ENCODE results near the gene SUPT4H1. TPM values are rescaled to one million over a fixed set of nuclear protein-coding genes. Genes with fewer than 3 reads are reported as not detected.
"Not testable (repeated sequence)": the region's sequence is repeated elsewhere in the genome, so short reads cannot be mapped to it uniquely, and the experiment has no call there.

The SUPT4H1 gene
- 100 to 1,000 TPM; 117 to 147 TPM for total RNA-seq

GRCh38 chr17:58351831-58352595 lies at the start of gene SUPT4H1:
Gene SUPT4H1 (minus strand): TSS chr17:58352201. CDS start chr17:58352135, 66 bp downstream.
- Mint-ChIP-seq H3K9me3 (no peaks in the 10 kb centered on the region), H3K27ac (peak within 1 kb of the TSS; percentile 96), H3K27me3 (no peaks in the 10 kb centered on the region), H3K36me3 (ENCODE audit: low read depth) (peaks cover 61% of the 10 kb centered on the region), H3K4me1 (peaks cover 28% of the 10 kb centered on the region), H3K4me3 (peak within 1 kb of the TSS; percentile 98)
- peak; percentile 93 for ATAC-seq (replicated peaks)

DNA sequence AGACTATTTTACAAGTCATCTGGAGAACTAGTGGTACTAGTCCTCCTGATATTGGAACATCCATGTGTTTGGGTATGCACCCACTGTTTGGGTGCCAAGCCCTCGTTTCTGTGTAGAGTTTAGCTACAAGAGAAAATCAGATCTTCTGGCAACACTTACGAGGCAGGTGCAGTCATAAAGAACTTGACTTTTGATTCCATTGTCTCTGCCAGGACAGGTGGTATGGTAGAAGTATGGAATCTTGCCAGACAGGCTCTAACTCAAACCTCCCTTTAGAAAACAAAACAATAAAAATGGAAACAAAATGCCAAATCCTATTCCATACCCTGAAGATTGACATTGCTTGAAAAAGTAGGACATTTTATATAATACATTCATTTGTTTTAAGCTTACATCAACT lies 49.3 kb upstream of the SUPT4H1 start:
- Mint-ChIP-seq H3K9me3 (no peaks in the 10 kb centered on the region), H3K27me3 (no peaks in the 10 kb centered on the region), H3K4me3 (no peak overlapping the region), H3K36me3 (ENCODE audit: low read depth) (no peaks in the 10 kb centered on the region), H3K27ac (no peak overlapping the region), H3K4me1 (peaks cover 7% of the 10 kb centered on the region)
- ATAC-seq (replicated peaks): no peak

DNA sequence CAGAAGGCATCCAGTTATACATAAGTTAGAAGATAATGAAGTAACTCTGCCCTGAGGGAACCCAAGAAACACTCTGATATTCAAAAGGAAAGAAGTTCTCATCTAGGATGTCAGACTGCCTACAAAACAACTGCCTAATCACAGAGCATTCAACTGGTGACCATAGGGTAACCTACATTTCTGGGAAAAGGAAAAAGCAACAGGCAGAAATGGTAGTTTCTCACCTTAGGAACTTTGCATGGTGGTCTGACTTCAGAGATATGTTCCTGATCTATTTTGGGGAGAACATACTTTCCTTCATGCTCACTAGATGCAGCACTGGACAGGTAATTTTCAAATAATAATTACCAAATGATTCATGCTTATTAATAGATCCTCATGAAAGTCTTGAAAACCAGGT lies 48.8 kb upstream of the SUPT4H1 start:
- H3K4me1 Mint-ChIP-seq: peaks cover 7% of the 10 kb centered on the region
- no peaks in the 10 kb centered on the region for H3K27me3 Mint-ChIP-seq
- H3K27ac Mint-ChIP-seq: no peak overlapping the region
- H3K4me3 Mint-ChIP-seq: no peak overlapping the region
- no peaks in the 10 kb centered on the region for H3K36me3 Mint-ChIP-seq (ENCODE audit: low read depth)
- no peaks in the 10 kb centered on the region for H3K9me3 Mint-ChIP-seq
- no peak for ATAC-seq (replicated peaks)

DNA sequence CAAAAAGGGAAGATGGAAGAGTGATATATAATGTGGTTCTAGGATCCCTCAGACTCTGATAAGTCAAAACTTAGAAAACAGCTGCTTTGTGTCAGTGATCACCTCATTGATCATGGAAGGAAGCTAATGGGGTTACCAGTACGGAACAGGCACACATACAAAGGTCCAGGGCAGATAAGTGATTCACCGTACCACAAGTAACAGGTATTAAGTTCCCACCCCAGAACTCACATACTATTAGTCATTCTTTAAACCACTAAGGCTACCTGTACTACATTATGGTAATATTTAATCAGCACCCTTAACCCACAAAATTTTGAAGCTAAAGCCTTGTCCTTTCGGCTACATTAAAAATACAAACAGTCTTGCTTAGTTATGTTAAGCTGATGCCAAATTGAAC lies 48.0 kb upstream of the SUPT4H1 start:
- H3K36me3 Mint-ChIP-seq (ENCODE audit: low read depth): no peaks in the 10 kb centered on the region

DNA sequence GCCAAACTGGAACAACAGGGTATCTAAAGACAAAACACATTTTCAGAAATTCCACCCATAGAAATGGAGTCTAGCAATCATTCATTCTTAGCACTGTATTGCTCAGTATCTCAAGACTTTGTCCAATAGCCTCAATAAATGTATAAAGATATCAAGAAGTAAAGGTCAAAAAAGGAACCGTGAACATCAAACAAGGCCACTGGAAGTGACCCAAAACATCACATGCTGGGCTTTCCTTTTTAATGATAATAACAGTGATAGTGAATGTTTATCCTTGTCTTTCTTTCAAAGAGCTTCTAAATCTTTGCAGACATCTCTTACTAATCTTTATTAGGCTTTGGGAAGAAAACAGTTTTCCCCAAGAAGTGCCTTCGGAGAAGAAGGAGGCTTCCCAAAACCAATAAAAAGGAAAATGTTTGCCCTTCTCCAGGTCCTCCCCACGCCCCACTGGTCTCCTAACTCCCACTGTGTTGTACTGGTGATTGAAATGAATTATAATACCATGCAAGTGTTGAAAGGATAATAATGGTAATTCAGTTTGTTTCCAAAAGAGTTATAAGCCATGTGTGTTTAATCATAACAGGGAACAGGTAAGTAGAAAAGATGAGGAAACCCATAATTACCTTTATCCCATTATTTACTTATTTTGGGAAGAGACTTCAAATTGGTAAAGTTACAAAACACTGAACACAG lies 46.7 kb upstream of the SUPT4H1 start:
- H3K4me1 Mint-ChIP-seq: peaks cover 7% of the 10 kb centered on the region
- H3K27me3 Mint-ChIP-seq: no peaks in the 10 kb centered on the region
- no peaks in the 10 kb centered on the region for H3K9me3 Mint-ChIP-seq
- no peak overlapping the region for H3K4me3 Mint-ChIP-seq
- H3K36me3 Mint-ChIP-seq (ENCODE audit: low read depth): no peaks in the 10 kb centered on the region
- no peak for ATAC-seq (replicated peaks)
- H3K27ac Mint-ChIP-seq: no peak overlapping the region

More for the DNA sequence above, 48.0 kb upstream of the SUPT4H1 start:
- Mint-ChIP-seq H3K27ac (no peak overlapping the region), H3K27me3 (no peaks in the 10 kb centered on the region), H3K4me1 (peaks cover 7% of the 10 kb centered on the region), H3K9me3 (no peaks in the 10 kb centered on the region), H3K4me3 (no peak overlapping the region)
- ATAC-seq (replicated peaks): peak; percentile 31

GRCh38 chr17:58397421-58397820 lies 45.4 kb upstream of the SUPT4H1 start:
- not testable (repeated sequence) for H3K27ac Mint-ChIP-seq; H3K4me1 Mint-ChIP-seq; H3K27me3 Mint-ChIP-seq; H3K36me3 Mint-ChIP-seq (ENCODE audit: low read depth); ATAC-seq (replicated peaks); H3K4me3 Mint-ChIP-seq; H3K9me3 Mint-ChIP-seq

GRCh38 chr17:58396173-58396572 lies 44.2 kb upstream of the SUPT4H1 start:
- Mint-ChIP-seq H3K4me3 (no peak overlapping the region), H3K9me3 (no peaks in the 10 kb centered on the region)
- no peak for ATAC-seq (replicated peaks)

DNA sequence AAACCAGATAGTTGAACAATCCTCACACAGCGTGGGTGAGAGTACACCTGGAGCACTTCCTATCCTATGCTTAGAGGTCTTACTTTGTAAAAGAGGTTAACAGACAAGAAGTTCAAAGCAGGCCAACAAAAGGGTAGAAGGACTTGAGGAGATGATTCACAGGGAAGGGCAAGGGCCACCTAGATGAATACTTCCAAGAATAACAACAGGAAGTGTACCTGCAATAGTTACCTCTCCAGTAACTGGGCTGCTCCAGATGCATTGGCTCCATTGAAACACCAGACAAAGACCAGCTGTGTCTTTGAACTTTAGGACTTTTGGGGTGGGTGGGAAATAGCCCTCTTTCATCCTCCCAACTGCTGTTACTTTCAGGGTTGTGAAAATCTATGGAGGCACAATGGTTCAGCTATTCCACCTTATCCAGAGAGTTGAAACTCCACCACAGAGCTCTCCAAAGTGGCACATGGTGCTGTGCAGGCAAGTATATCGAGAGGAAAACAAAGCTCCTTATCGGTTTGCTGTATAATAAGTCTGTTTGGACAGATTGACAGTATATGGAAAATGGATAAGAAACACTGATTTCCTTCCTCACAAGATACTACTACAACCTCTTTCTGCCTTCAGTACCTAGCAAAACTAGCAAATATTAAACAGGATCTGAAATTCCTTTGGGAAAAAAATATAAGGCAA lies 42.7 kb upstream of the SUPT4H1 start:
- H3K4me3 Mint-ChIP-seq: no peak overlapping the region
- H3K4me1 Mint-ChIP-seq: no peaks in the 10 kb centered on the region
- ATAC-seq (replicated peaks): no peak
- H3K27me3 Mint-ChIP-seq: no peaks in the 10 kb centered on the region
- H3K36me3 Mint-ChIP-seq (ENCODE audit: low read depth): no peaks in the 10 kb centered on the region
- H3K9me3 Mint-ChIP-seq: no peaks in the 10 kb centered on the region
- H3K27ac Mint-ChIP-seq: no peak overlapping the region

More at GRCh38 chr17:58396173-58396572, 44.2 kb upstream of the SUPT4H1 start:
- Mint-ChIP-seq H3K36me3 (ENCODE audit: low read depth) (no peaks in the 10 kb centered on the region), H3K27me3 (no peaks in the 10 kb centered on the region), H3K27ac (no peak overlapping the region), H3K4me1 (no peaks in the 10 kb centered on the region)

DNA sequence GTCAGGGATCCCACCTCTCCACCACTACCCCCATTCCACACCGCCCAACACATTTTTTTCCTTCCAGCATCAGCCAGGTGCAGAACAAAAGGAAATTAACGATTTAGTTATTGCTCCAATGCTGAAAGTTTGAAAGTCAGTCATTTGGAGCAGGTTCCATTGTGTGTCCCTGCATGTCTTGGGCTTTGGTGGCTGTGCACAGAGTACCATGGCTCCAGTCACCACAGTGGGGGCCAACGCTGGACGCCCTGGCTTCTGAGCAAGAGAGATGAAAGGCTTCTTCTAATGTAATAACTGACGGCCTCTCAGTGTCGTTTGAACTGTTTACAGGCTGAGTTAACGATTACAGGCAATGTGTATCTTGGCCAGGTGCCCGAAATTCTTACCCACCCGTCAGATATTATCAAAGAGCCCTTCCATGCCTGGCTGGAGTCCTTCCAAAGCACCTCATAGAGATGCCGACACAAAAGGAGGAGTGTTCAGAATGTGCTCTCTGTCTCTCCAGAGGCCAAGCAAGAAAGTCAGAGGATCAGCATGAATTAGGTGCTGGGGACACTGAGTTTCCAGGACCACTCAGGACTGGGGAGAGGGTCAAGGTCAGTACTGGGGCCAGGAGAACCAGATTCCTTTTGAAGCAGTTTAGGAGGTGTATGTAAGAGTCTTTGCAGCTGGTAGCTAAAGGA lies 39.4 kb upstream of the SUPT4H1 start:
- no peak for ATAC-seq (replicated peaks)
- Mint-ChIP-seq H3K9me3 (no peaks in the 10 kb centered on the region), H3K4me1 (no peaks in the 10 kb centered on the region), H3K4me3 (no peak overlapping the region), H3K27me3 (no peaks in the 10 kb centered on the region), H3K36me3 (ENCODE audit: low read depth) (no peaks in the 10 kb centered on the region), H3K27ac (no peak overlapping the region)

- no peak overlapping the region for H3K27ac Mint-ChIP-seq
- H3K27me3 Mint-ChIP-seq: no peaks in the 10 kb centered on the region
- no peak for ATAC-seq (replicated peaks)
- no peaks in the 10 kb centered on the region for H3K36me3 Mint-ChIP-seq (ENCODE audit: low read depth)
- no peaks in the 10 kb centered on the region for H3K4me1 Mint-ChIP-seq
- no peak overlapping the region for H3K4me3 Mint-ChIP-seq
- H3K9me3 Mint-ChIP-seq: no peaks in the 10 kb centered on the region
Observed at GRCh38 chr17:58390884-58391283, 38.9 kb upstream of the SUPT4H1 start.

GRCh38 chr17:58388302-58389190 lies 36.5 kb upstream of the SUPT4H1 start:
- Mint-ChIP-seq H3K27ac (no peak overlapping the region), H3K36me3 (ENCODE audit: low read depth) (no peaks in the 10 kb centered on the region), H3K27me3 (no peaks in the 10 kb centered on the region), H3K4me1 (no peaks in the 10 kb centered on the region), H3K4me3 (no peak overlapping the region), H3K9me3 (no peaks in the 10 kb centered on the region)
- no peak for ATAC-seq (replicated peaks)

DNA sequence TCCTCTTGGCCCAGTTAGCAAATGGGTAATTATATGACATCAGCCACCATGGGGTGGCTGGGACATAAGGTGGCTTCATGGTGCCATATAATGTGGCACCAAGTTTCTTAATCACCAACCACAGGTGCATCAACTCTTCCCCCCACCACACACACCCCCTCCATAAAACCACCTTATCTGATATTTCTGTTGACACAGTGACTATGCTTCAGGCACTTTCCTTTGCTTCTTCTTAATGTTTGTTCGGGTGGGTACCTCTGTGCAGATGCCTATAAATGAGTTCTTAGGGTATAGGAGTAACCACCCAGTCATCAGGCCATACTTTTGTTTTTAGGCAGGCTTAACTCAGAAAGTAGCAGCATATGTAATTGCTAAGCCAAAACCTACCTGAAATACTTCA lies 35.8 kb upstream of the SUPT4H1 start:
- H3K4me1 Mint-ChIP-seq: no peaks in the 10 kb centered on the region
- peak; percentile 93 for ATAC-seq (replicated peaks)
- H3K27ac Mint-ChIP-seq: no peak overlapping the region
- H3K4me3 Mint-ChIP-seq: no peak overlapping the region
- H3K27me3 Mint-ChIP-seq: no peaks in the 10 kb centered on the region
- no peaks in the 10 kb centered on the region for H3K36me3 Mint-ChIP-seq (ENCODE audit: low read depth)
- no peaks in the 10 kb centered on the region for H3K9me3 Mint-ChIP-seq

GRCh38 chr17:58386708-58387107 lies 34.7 kb upstream of the SUPT4H1 start:
- Mint-ChIP-seq H3K36me3 (ENCODE audit: low read depth) (no peaks in the 10 kb centered on the region), H3K27ac (no peak overlapping the region), H3K4me1 (peaks cover 10% of the 10 kb centered on the region), H3K4me3 (no peak overlapping the region), H3K27me3 (no peaks in the 10 kb centered on the region), H3K9me3 (no peaks in the 10 kb centered on the region)
- no peak for ATAC-seq (replicated peaks)

Measured in activated T-helper 17 cell treated with anti-CD3 and anti-CD28 coated beads, Interleukin-2, amount 50 U/mL, for 72 hours (primary cell).